Kidney epithelial cell (primary cell): ENCODE results near the gene RNF126. TPM values are rescaled to one million over a fixed set of nuclear protein-coding genes. Genes with fewer than 3 reads are reported as not detected.
"Not testable (repeated sequence)": the region's sequence is repeated elsewhere in the genome, so short reads cannot be mapped to it uniquely, and the experiment has no call there.

ENCODE experiments used
- DNase-seq: peaks from one replicate; pipeline ENCODE4 v3.0.0-alpha.2; 2010; ENCODE audit warnings: low read depth
- H3K27me3 ChIP-seq: 2 replicates; pipeline ENCODE4 v1.6.0; 2011; ENCODE audit warnings: low read length; ENCODE audit not compliant: control insufficient read depth, insufficient read depth
- H3K36me3 ChIP-seq: 2 replicates; pipeline ENCODE4 v1.5.1; 2011; ENCODE audit warnings: low read length; ENCODE audit not compliant: control insufficient read depth, insufficient read depth
- H3K4me3 ChIP-seq: 2 replicates; pipeline ENCODE4 v1.5.1; 2011; ENCODE audit warnings: low read depth, mild to moderate bottlenecking, control low read depth, low read length
- total RNA-seq: library from RNA; depleted of rRNA; stranded (reverse); fragments of >200 nt; gene quantifications from 2 replicates; pipeline ENCODE4 v1.2.3, GENCODE V29; 2015
- TF ChIP-seq, protein P1 (sequence below): IDR thresholded peaks from 2 replicates; pipeline ENCODE4 v1.5.1; 2011; ENCODE audit warnings: mild to moderate bottlenecking, moderate library complexity, low read length, control low read depth, inconsistent platforms; ENCODE audit not compliant: insufficient read depth, poor library complexity, severe bottlenecking

The RNF126 gene
- total RNA-seq, 1 donor from 2014 or later: 77.6 TPM

DNA sequence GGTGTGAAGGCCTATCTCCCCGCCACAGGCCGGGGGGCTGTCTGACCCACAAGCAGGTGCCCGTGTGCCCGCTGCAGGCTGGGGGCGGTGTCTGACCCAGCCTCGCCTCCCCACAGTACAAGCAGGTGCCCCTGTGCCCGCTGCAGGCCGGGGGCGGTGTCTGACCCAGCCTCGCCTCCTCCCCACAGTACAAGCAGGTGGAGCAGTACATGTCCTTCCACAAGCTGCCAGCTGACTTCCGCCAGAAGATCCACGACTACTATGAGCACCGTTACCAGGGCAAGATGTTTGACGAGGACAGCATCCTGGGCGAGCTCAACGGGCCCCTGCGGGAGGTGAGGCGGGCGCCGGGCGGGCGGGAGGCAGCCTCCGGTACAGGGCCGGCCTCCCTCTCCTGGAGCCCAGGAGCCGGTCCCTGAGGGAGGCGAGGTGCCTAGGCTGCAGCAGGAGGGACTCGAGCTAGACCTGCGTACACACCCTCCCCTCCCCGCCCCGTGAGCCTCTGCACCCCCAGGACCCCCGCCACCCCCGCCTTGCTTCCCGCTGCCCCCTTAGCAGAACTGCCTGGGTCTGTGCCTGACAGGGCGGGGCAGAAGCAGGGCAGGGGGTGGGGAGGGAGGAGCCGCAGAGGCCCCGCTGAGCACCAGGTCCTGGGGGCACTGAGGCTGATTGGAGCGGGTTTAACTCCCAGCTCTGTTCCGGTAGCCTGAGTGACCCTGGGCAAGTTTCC is 52.8 kb downstream of the RNF126 start:
- H3K27me3 ChIP-seq: peaks cover 4% of the 10 kb centered on the region
- TF ChIP-seq, protein P1, sequence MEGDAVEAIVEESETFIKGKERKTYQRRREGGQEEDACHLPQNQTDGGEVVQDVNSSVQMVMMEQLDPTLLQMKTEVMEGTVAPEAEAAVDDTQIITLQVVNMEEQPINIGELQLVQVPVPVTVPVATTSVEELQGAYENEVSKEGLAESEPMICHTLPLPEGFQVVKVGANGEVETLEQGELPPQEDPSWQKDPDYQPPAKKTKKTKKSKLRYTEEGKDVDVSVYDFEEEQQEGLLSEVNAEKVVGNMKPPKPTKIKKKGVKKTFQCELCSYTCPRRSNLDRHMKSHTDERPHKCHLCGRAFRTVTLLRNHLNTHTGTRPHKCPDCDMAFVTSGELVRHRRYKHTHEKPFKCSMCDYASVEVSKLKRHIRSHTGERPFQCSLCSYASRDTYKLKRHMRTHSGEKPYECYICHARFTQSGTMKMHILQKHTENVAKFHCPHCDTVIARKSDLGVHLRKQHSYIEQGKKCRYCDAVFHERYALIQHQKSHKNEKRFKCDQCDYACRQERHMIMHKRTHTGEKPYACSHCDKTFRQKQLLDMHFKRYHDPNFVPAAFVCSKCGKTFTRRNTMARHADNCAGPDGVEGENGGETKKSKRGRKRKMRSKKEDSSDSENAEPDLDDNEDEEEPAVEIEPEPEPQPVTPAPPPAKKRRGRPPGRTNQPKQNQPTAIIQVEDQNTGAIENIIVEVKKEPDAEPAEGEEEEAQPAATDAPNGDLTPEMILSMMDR: no peak
- peaks cover 1% of the 10 kb centered on the region for H3K36me3 ChIP-seq
- no peak for DNase-seq
- no peak overlapping the region for H3K4me3 ChIP-seq

DNA sequence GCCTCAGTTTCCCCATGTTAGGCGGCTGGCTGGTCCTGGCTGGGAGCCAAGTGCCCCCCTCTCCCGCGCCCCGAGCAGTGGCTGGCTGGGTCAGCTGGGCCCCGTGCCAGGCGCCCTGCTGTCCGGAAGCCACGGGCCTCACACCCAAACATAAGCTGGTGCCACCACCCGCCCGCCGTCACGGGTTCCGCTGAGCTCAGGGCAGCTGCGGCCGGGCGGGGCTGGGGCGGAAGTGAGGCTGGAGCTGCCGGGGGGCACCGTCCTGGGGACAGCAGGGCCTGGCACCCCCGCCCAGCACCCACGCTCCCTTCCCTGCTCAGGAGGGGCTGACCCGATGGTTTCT is 54.0 kb downstream of the RNF126 start:
- H3K36me3 ChIP-seq: no peaks in the 10 kb centered on the region
- H3K27me3 ChIP-seq: peaks cover 4% of the 10 kb centered on the region
- no peak for DNase-seq
- TF ChIP-seq, protein P1: no peak
- H3K4me3 ChIP-seq: no peak overlapping the region

DNA sequence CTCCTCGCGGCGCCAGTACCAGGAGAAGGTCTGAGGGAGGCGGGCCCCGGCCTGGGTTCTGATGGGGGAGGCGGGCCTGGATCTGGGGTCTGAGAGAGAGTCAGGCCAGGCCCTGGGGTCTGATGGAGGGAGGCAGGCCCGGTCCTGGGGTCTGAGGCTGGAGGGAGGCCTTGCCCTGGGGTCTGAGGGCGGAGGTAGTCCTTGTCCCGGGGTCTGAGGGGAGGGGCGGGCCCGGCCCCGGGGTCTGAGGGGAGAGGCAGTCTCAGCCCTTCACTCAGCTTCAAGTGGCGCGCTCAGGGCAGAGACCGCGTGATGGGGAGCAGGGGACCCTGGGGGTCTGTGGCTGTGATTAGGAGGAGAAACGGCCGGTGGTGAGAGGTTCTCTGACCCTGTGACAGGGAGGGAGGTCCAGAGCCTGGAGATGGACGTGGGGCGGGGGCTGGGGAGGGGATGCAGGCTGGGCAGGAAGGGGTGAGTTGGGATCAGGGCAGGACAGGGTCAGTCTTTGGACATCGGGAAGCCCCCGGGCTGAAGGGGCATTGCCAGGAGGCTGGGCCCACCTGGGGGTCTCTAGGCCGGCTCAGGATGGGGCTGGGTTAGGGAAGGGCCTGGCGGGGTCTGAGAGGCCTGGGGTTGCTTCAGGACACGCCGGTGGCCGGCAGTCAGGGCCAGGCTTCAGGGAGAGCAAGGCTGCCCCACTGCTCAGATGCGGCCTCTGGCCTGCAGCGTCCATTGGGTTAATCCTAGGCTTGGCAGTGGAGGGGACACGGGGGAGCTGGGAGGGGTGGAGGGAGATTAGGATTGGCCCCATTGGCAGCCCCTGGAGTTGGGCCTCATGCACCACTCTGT is 54.6 kb downstream of the RNF126 start:
- H3K36me3 ChIP-seq: no peaks in the 10 kb centered on the region
- peaks cover 4% of the 10 kb centered on the region for H3K27me3 ChIP-seq
- DNase-seq: no peak
- TF ChIP-seq, protein P1: no peak
- H3K4me3 ChIP-seq: no peak overlapping the region

DNA sequence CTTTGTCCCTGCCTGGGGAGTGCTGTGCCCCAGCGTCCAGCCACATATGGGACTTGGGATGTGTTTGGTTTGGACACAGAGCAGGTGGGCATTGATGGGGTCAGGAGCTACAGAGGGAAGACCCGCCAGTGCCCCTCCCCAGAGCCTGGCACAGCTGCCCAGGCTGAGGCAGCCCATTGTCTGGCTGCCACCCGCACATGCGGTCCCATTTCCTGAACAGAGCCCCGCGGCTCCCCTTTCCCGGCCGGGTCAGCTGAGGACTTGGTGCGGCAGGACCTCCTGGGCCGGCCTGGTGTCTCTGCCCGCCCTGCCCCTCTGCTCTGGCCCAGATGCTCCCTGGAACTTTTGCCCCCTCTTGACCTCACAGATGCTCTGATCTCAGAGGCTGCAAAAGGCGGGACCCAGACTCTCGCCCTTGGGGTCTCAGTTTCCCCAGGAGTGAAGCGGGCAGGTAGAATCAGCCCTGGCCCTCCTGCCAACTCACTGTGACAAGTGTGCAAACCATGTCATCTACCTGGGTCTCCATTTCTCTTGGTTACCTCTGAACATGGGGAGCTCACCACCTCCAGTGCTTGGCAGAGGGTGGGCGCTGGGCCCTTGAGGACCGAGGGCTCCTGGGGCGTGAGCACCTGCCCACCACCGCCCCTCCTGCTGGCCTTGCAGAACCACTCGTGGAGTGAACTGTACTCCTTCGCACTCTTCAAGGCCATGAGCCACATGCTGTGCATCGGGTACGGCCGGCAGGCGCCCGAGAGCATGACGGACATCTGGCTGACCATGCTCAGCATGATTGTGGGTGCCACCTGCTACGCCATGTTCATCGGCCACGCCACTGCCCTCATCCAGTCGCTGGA is 55.5 kb downstream of the RNF126 start:
- TF ChIP-seq, protein P1: no peak
- Histone ChIP-seq H3K4me3 (no peak overlapping the region), H3K27me3 (no peaks in the 10 kb centered on the region)

DNA sequence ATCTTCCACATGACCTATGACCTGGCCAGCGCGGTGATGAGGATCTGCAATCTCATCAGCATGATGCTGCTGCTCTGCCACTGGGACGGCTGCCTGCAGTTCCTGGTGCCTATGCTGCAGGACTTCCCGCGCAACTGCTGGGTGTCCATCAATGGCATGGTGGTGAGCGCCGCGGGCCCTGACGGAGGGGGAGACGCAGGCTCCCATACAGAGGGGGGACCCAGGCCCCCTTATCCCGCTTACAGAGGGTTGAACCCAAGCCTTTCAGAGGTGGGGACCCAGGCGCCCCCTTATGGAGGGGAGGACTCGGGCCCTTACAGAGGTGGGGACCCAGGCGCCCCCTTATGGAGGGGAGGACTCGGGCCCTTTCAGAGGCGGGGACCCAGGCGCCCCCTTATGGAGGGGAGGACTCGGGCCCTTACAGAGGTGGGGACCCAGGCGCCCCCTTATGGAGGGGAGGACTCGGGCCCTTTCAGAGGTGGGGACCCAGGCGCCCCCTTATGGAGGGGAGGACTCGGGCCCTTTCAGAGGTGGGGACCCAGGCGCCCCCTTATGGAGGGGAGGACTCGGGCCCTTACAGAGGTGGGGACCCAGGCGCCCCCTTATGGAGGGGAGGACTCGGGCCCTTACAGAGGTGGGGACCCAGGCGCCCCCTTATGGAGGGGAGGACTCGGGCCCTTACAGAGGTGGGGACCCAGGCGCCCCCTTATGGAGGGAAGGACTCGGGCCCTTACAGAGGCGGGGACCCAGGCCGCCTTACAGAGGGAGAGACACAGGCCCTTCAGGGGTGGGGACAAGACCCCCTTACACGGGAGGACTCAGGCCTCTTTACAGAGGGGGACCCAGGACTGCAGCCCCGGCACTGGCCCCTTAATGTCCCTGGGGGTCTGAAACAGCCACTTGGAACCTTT is 57.7 kb downstream of the RNF126 start:
- not testable (repeated sequence) for DNase-seq, H3K27me3 ChIP-seq, H3K4me3 ChIP-seq

More for the DNA sequence above, 55.5 kb downstream of the RNF126 start:
- no peaks in the 10 kb centered on the region for H3K36me3 ChIP-seq
- no peak for DNase-seq

More for the DNA sequence above, 57.7 kb downstream of the RNF126 start:
- H3K36me3 ChIP-seq: not testable (repeated sequence)
